Kidney (tissue), 14 donors: ENCODE results near the gene TMED7. TPM values are rescaled to one million over a fixed set of nuclear protein-coding genes. Genes with fewer than 3 reads are reported as not detected.

Experiments
- DNase-seq, 5 donors: peaks; one replicate each; pipeline ENCODE4 v3.0.0-alpha.2; 2013 to 2020
- FAIRE-seq: peaks from 2 replicates; lab custom pipeline; 2012; peaks lifted over from hg19 to GRCh38; lab: Jason Lieb, UNC
- H3K27ac ChIP-seq, 2 donors: one replicate each; pipeline ENCODE4 v1.7.0; 2013; ENCODE audit warnings: low read depth in 2 of 2, low read length in 2 of 2, inconsistent platforms in 1 of 2
- H3K27me3 ChIP-seq: one replicate; pipeline ENCODE4 v1.7.1; 2013; ENCODE audit warnings: low read length, inconsistent platforms; ENCODE audit not compliant: control insufficient read depth, insufficient read depth
- H3K36me3 ChIP-seq, 3 donors: one replicate each; pipeline versions ENCODE4 v1.7.0 to v1.7.1; 2013; ENCODE audit warnings: low read length in 3 of 3, control low read depth in 1 of 3, inconsistent platforms in 1 of 3; ENCODE audit not compliant: insufficient read depth in 3 of 3, control insufficient read depth in 2 of 3
- H3K4me1 ChIP-seq, 3 donors: one replicate each; pipeline versions ENCODE4 v1.7.0 to v1.7.1; 2013; ENCODE audit warnings: low read length in 3 of 3, inconsistent platforms in 1 of 3, low read depth in 1 of 3; ENCODE audit not compliant: control insufficient read depth in 2 of 3, insufficient read depth in 2 of 3
- H3K4me3 ChIP-seq, 3 donors: one replicate each; pipeline versions ENCODE4 v1.7.0 to v1.8.1; 2013; ENCODE audit warnings: low read length in 3 of 3, control low read depth in 1 of 3, inconsistent platforms in 1 of 3
- H3K9ac ChIP-seq, 3 donors: one replicate each; pipeline versions ENCODE4 v1.7.0 to v1.7.1; 2013; ENCODE audit warnings: low read length in 3 of 3, control low read depth in 1 of 3, inconsistent platforms in 1 of 3
- H3K9me3 ChIP-seq, 3 donors: one replicate each; pipeline versions ENCODE4 v1.7.0 to v1.7.1; 2013; ENCODE audit warnings: low read length in 3 of 3, control low read depth in 1 of 3, inconsistent platforms in 1 of 3; ENCODE audit not compliant: control insufficient read depth in 2 of 3, insufficient read depth in 1 of 3
- intact Hi-C: fragments of 100-400 bp; cut with DNase I; formaldehyde crosslinking; loops from one replicate; pipeline ENCODE4 v1.11.1; 2022
- polyA plus RNA-seq: library from polyadenylated mRNA; stranded (reverse); fragments of 350-450 nt; fragmentation: Illumina TruSeq; extraction: RNeasy Lipid Tissue Mini Kit (QIAGEN cat#74804); gene quantifications from one replicate; pipeline ENCODE4 v1.2.3, GENCODE V29; 2014; ENCODE audit warnings: low read depth, low replicate concordance; ENCODE audit not compliant: insufficient read depth
- total RNA-seq: library from RNA; stranded (reverse); fragmentation: NEBNext Ultra II Directional; extraction: Animal tissue kit (Norgen Biotek cat#: 25700); gene quantifications from one replicate; pipeline ENCODE4 v1.2.1, GENCODE V29; 2021
- TF ChIP-seq, protein P1 (sequence below): IDR thresholded peaks from 3 replicates; pipeline ENCODE4 v1.5.1; 2012; ENCODE audit warnings: mild to moderate bottlenecking, moderate library complexity, borderline replicate concordance; ENCODE audit not compliant: insufficient read depth; ENCODE audit errors: extremely low read depth
- donor health status: control.
- donor health status: control.
- donor health status: control.
- donor health status: control.
- donor health status: control.
- donor health status: DM: yes; HTN: yes; CAD: no.
- donor health status: Normal renal cell carcinoma (clear cell type).

Gene TMED7
- total and polyA plus RNA-seq, 2 donors from 2014 or later = 24.4 to 115 TPM

DNA sequence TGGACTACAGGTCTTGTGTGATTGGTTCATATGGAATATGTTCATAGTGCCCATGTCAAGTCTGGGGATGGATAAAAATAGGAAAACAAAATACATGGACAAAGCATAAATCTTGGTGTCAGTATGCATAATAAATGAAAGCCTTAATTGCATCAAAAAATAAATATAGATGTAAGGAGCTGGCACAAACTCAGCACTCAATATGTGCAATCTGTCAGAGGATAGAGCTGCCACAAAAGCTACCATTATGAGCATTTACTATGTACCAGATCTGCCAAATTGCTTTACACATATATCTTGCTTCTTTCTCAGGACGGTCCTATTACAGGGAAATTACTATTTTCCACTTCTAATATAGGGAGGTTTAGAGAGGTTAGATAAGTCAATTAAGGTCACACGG lies 18.2 kb upstream of the TMED7 start:
- H3K36me3 ChIP-seq = no peaks in the 10 kb centered on the region
- H3K9me3 ChIP-seq = no peaks in the 10 kb centered on the region
- no peaks in the 10 kb centered on the region for H3K27me3 ChIP-seq
- no peak overlapping the region for H3K9ac ChIP-seq
- FAIRE-seq (no peak), DNase-seq (no peak)
- no peak overlapping the region for H3K4me3 ChIP-seq
- intact Hi-C loops = loop anchor here (5.0 kb wide), 1 partner anchor 183 kb away; no protein-coding TSS in a partner anchor
- H3K4me1 ChIP-seq = no peaks in the 10 kb centered on the region
- no peak overlapping the region for H3K27ac ChIP-seq
- TF ChIP-seq, protein P1, sequence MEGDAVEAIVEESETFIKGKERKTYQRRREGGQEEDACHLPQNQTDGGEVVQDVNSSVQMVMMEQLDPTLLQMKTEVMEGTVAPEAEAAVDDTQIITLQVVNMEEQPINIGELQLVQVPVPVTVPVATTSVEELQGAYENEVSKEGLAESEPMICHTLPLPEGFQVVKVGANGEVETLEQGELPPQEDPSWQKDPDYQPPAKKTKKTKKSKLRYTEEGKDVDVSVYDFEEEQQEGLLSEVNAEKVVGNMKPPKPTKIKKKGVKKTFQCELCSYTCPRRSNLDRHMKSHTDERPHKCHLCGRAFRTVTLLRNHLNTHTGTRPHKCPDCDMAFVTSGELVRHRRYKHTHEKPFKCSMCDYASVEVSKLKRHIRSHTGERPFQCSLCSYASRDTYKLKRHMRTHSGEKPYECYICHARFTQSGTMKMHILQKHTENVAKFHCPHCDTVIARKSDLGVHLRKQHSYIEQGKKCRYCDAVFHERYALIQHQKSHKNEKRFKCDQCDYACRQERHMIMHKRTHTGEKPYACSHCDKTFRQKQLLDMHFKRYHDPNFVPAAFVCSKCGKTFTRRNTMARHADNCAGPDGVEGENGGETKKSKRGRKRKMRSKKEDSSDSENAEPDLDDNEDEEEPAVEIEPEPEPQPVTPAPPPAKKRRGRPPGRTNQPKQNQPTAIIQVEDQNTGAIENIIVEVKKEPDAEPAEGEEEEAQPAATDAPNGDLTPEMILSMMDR = no peak

DNA sequence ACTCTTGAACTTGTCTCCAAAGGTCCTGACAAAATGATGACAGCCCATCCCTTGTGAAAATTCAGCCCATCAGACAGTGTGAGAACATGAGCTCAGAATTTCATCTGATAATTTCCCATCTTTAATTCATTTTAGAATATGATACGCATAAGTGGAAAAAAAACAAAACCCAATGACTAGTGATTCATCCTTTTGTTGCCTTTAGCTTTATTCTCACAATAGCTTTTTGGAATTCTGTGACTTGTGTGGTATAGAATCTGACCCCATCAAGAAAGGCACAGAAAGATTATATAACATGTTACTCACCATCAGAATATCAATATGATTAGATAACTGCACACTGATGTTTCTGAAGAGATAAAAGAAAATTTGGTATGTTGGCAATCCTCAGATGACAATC lies 16.1 kb upstream of the TMED7 start:
- Histone ChIP-seq H3K9ac (no peak overlapping the region), H3K27ac (no peak overlapping the region), H3K9me3 (no peaks in the 10 kb centered on the region), H3K36me3 (no peaks in the 10 kb centered on the region), H3K4me3 (no peak overlapping the region), H3K27me3 (no peaks in the 10 kb centered on the region), H3K4me1 (no peaks in the 10 kb centered on the region)
- TF ChIP-seq, protein P1 = no peak
- DNase-seq (no peak), FAIRE-seq (no peak)
- intact Hi-C loops = loop anchor here (5.0 kb wide), 1 partner anchor 185 kb away; no protein-coding TSS in a partner anchor

DNA sequence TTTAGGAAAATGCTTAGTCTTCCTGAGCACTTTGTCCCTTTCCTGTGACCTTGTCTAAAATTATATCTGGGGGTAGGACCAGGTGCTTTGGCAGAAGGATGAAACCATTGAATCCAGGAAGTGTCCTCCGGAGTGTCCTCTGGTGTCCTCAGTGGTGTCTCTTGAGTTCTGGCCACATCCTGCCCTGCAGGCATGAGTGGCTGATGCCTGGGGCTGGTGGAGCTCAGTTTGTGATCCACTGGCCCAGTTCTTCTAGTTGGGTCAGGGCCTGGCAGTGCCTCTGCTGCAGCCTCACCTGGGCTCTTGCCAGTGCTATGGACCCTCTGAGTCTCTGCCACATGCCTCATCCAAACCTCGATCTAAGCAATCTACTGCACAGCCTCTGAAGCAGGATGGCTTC lies 14.4 kb upstream of the TMED7 start:
- Histone ChIP-seq H3K9ac (no peak overlapping the region), H3K9me3 (no peaks in the 10 kb centered on the region), H3K27ac (no peak overlapping the region), H3K4me3 (no peak overlapping the region), H3K36me3 (no peaks in the 10 kb centered on the region), H3K27me3 (no peaks in the 10 kb centered on the region), H3K4me1 (no peaks in the 10 kb centered on the region)
- TF ChIP-seq, protein P1 = no peak
- FAIRE-seq (no peak), DNase-seq (no peak)
- intact Hi-C loops = loop anchor here (5.0 kb wide), 1 partner anchor 187 kb away; no protein-coding TSS in a partner anchor

DNA sequence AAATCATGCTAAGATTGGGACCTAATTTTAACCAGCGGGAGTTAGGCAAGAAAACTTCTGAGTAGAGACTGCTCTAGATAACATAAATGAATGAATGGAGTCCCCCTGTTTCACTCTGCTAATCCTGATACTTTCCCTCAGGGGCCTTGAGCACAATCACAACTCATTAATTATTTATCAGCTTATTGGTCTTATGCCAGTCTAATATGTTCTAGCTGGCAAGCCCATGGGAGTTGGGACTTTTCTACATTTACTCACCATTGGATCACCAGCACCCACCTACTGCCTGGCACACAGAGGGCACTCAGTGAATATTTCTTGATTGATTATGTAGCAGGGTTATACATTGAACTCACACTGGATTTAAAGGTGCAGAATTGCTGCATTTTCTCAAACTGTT lies 13.5 kb upstream of the TMED7 start:
- Histone ChIP-seq H3K4me3 (no peak overlapping the region), H3K36me3 (no peaks in the 10 kb centered on the region), H3K4me1 (no peaks in the 10 kb centered on the region), H3K27ac (no peak overlapping the region), H3K9me3 (no peaks in the 10 kb centered on the region), H3K9ac (no peak overlapping the region), H3K27me3 (no peaks in the 10 kb centered on the region)
- TF ChIP-seq, protein P1 = no peak
- DNase-seq = no peak
- intact Hi-C loops = no loop called here
- FAIRE-seq = no peak
